B cell (primary cell): ENCODE measurements around the gene CREB3L1. TPM values are rescaled to one million over a fixed set of nuclear protein-coding genes. Genes with fewer than 3 reads are reported as not detected.

Source experiments
- ATAC-seq: fragments of 200-7000 bp; cut with Tn5 transposase; one replicate; pipeline ENCODE4 v1.10.0; 2021; ENCODE audit warnings: low read depth, mild to moderate bottlenecking, moderate number of reproducible peaks, moderate library complexity
- CTCF ChIA-PET: fragments of 350-600 bp; sonication (Branson Sonifier 250); formaldehyde crosslinking; loops from one replicate; lab custom pipeline; 2021; ENCODE audit warnings: antibody characterized with exemption, inconsistent platforms; lab: Charles Lee
- POLR2A ChIA-PET: fragments of 350-600 bp; sonication (Branson Sonifier 250); formaldehyde crosslinking; loops from one replicate; lab custom pipeline; 2021; ENCODE audit warnings: antibody characterized with exemption; lab: Charles Lee
- DNase-seq: peaks from one replicate; pipeline ENCODE4 v3.0.0; 2013
- H2AFZ ChIP-seq: 2 replicates; pipeline ENCODE4 v1.6.1; 2012; ENCODE audit warnings: mild to moderate bottlenecking, low read depth, low read length; ENCODE audit not compliant: insufficient read depth, poor library complexity, severe bottlenecking
- H3K27ac ChIP-seq, 2 donors: 1 replicate in 1 of 2; 2 replicates in 1 of 2; pipeline ENCODE4 v1.5.1; 2012 to 2013; ENCODE audit warnings: low read length in 2 of 2, mild to moderate bottlenecking in 2 of 2, moderate library complexity in 1 of 2
- H3K27me3 ChIP-seq, 4 experiments: fragments of 200-600 bp in 1 of 4; sonication (generic) in 1 of 4; replicated peaks in 1 of 4; 1 replicate in 2 of 4; 2 replicates in 2 of 4; pipeline versions ENCODE4 v1.6.1 to v1.7.0; 2013 to 2016; ENCODE audit warnings: low read length in 3 of 4, mild to moderate bottlenecking in 2 of 4, mixed read lengths in 1 of 4, moderate library complexity in 1 of 4; ENCODE audit not compliant: insufficient read depth in 4 of 4, control insufficient read depth in 3 of 4; ENCODE audit errors: control extremely low read depth in 1 of 4
- H3K36me3 ChIP-seq, 2 experiments: replicated peaks in 1 of 2; 1 replicate in 1 of 2; 2 replicates in 1 of 2; pipeline versions ENCODE4 v1.6.1 to v1.7.1; 2013; ENCODE audit warnings: low read length in 1 of 2; ENCODE audit not compliant: insufficient read depth in 2 of 2, control insufficient read depth in 1 of 2; ENCODE audit errors: control extremely low read depth in 1 of 2, extremely low read depth in 1 of 2
- H3K4me1 ChIP-seq, 2 donors: fragments of 200-600 bp in 1 of 2; sonication (generic) in 1 of 2; 1 replicate in 1 of 2; 2 replicates in 1 of 2; pipeline versions ENCODE4 v1.5.1 to v1.6.1; 2013 to 2017; ENCODE audit warnings: low read length in 2 of 2; ENCODE audit not compliant: control insufficient read depth in 2 of 2, insufficient read depth in 2 of 2
- H3K4me2 ChIP-seq: replicated peaks from 2 replicates; pipeline ENCODE3; 2012; ENCODE audit warnings: mild to moderate bottlenecking, low read depth, low read length; ENCODE audit not compliant: poor library complexity, severe bottlenecking
- H3K4me3 ChIP-seq, 5 experiments: fragments of 200-600 bp in 1 of 5; sonication (generic) in 1 of 5; 1 replicate in 3 of 5; 2 replicates in 2 of 5; pipeline versions ENCODE4 v1.5.1 to v1.7.0; 2011 to 2016; ENCODE audit warnings: low read length in 4 of 5, mild to moderate bottlenecking in 4 of 5, low read depth in 2 of 5, control low read depth in 1 of 5, moderate library complexity in 1 of 5; ENCODE audit not compliant: insufficient read depth in 1 of 5; ENCODE audit errors: control extremely low read depth in 1 of 5, extremely low read depth in 1 of 5
- H3K79me2 ChIP-seq: fragments of 200-600 bp; sonication (generic); one replicate; pipeline ENCODE4 v1.6.0; 2016; ENCODE audit warnings: low read length; ENCODE audit not compliant: control insufficient read depth, insufficient read depth
- H3K9ac ChIP-seq: fragments of 200-600 bp; sonication (generic); 2 replicates; pipeline ENCODE4 v1.6.1; 2017; ENCODE audit warnings: mild to moderate bottlenecking, low read length, moderate library complexity
- H3K9me3 ChIP-seq, 3 donors: one replicate each; pipeline versions ENCODE4 v1.6.1 to v1.7.1; 2013; ENCODE audit warnings: low read length in 2 of 3; ENCODE audit not compliant: control insufficient read depth in 2 of 3, insufficient read depth in 1 of 3; ENCODE audit errors: control extremely low read depth in 1 of 3
- H4K20me1 ChIP-seq: 2 replicates; pipeline ENCODE4 v1.6.0; 2012; ENCODE audit warnings: mild to moderate bottlenecking, low read length; ENCODE audit not compliant: insufficient read depth, control insufficient read depth, poor library complexity, severe bottlenecking
- H3K27ac Mint-ChIP-seq: one replicate; pipeline ENCODE4 v1.8.0; 2021; ENCODE audit warnings: mixed read lengths
- H3K27me3 Mint-ChIP-seq: one replicate; pipeline ENCODE4 v1.8.0; 2021; ENCODE audit warnings: mixed read lengths
- H3K4me1 Mint-ChIP-seq: one replicate; pipeline ENCODE4 v1.8.0; 2021; ENCODE audit warnings: mixed read lengths
- H3K4me3 Mint-ChIP-seq: one replicate; pipeline ENCODE4 v1.8.0; 2021; ENCODE audit warnings: mixed read lengths
- H3K9me3 Mint-ChIP-seq: one replicate; pipeline ENCODE4 v1.8.0; 2022; ENCODE audit warnings: mixed read lengths; ENCODE audit not compliant: insufficient read depth
- EZH2 ChIP-seq: IDR thresholded peaks from 2 replicates; pipeline ENCODE4 v1.6.1; 2012; ENCODE audit warnings: borderline replicate concordance, low read depth, mild to moderate bottlenecking, moderate library complexity, low read length; ENCODE audit not compliant: insufficient read depth, poor library complexity, severe bottlenecking
- WGBS: methylation state at CpG from one replicate; pipeline ENCODE4 v1.1.5; 2013; ENCODE audit warnings: missing lambda C conversion rate; ENCODE audit not compliant: insufficient coverage; 5-methylcytosine and 5-hydroxymethylcytosine counted together
- intact Hi-C: fragments of 100-400 bp; cut with micrococcal nuclease; formaldehyde crosslinking; loops from one replicate; pipeline ENCODE4 v1.10.0; 2022
- polyA plus RNA-seq: library from polyadenylated mRNA; depleted of rRNA; stranded (reverse); fragments of >200 nt; gene quantifications from 2 replicates; pipeline ENCODE4 v1.2.3, GENCODE V29; 2012
- total RNA-seq, 2 donors: library from RNA; stranded (reverse); fragments of 120-200 nt in 1 of 2; gene quantifications; 1 replicate in 1 of 2; 2 replicates in 1 of 2; pipeline versions ENCODE4 v1.2.3 to v1.2.4, GENCODE V29; 2013 to 2022
- TF ChIP-seq, protein P1 (sequence below): fragments of 200-600 bp; IDR thresholded peaks from one replicate; pipeline ENCODE4 v1.8.0; 2022; ENCODE audit warnings: antibody characterized with exemption, mild to moderate bottlenecking

CREB3L1 gene
- total and polyA plus RNA-seq, 2 donors (not counting 1 experiment from before 2014, with no cell fraction given): not detected

DNA sequence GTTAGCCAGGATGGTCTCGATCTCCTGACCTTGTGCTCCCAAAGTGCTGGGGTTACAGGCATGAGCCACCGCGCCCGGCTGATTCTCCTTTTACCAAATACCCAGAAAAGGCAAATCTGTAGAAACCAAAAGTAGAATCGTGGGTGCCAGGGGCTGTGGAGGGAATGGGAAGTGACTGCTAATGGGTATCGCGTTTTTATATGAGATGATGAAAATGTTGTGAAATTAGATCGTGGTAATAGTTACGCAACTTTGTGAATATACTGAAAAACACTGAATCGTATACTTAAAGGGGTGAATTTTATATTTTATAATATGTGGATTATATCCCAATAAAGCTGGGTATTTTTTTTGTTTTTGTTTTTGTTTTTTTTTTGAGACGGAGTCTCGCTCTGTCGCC, 48.2 kb upstream of the CREB3L1 start:
- TF ChIP-seq, protein P1, sequence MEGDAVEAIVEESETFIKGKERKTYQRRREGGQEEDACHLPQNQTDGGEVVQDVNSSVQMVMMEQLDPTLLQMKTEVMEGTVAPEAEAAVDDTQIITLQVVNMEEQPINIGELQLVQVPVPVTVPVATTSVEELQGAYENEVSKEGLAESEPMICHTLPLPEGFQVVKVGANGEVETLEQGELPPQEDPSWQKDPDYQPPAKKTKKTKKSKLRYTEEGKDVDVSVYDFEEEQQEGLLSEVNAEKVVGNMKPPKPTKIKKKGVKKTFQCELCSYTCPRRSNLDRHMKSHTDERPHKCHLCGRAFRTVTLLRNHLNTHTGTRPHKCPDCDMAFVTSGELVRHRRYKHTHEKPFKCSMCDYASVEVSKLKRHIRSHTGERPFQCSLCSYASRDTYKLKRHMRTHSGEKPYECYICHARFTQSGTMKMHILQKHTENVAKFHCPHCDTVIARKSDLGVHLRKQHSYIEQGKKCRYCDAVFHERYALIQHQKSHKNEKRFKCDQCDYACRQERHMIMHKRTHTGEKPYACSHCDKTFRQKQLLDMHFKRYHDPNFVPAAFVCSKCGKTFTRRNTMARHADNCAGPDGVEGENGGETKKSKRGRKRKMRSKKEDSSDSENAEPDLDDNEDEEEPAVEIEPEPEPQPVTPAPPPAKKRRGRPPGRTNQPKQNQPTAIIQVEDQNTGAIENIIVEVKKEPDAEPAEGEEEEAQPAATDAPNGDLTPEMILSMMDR: no peak
- TF ChIP-seq EZH2: no peak
- Histone ChIP-seq H3K36me3 (no peaks in the 10 kb centered on the region), H3K79me2 (no peaks in the 10 kb centered on the region), H3K27me3 (peaks cover 0 to 7% (median 3%) of the 10 kb centered on the region in 4 experiments), H3K4me3 (no peak overlapping the region), H3K9me3 (peaks cover 0 to 3% (median 0%) of the 10 kb centered on the region in 3 donors), H3K4me1 (no peaks in the 10 kb centered on the region), H4K20me1 (no peaks in the 10 kb centered on the region), H3K4me2 (no peak overlapping the region), H3K27ac (no peak overlapping the region), H3K9ac (no peak overlapping the region), H2AFZ (no peak overlapping the region)
- ChIA-PET POLR2A (no interaction called here), CTCF (no interaction called here)
- H3K27me3 Mint-ChIP-seq: peaks cover 48% of the 10 kb centered on the region
- ATAC-seq (no peak), DNase-seq (no peak)
- WGBS: 95% methylated on average over 4 of the region's 13 CpGs
- no peak overlapping the region for H3K4me3 Mint-ChIP-seq
- no peaks in the 10 kb centered on the region for H3K9me3 Mint-ChIP-seq
- H3K4me1 Mint-ChIP-seq: no peaks in the 10 kb centered on the region
- intact Hi-C loops: no loop called here
- H3K27ac Mint-ChIP-seq: no peak overlapping the region

- CTCF ChIA-PET: interaction anchor here (1.7 kb wide), 1 partner anchor 9 kb away, joined by 5 read pairs; no protein-coding TSS in a partner anchor
- H3K4me1 ChIP-seq: peaks cover 20 to 21% of the 10 kb centered on the region in 2 donors
- H3K27ac Mint-ChIP-seq: no peak overlapping the region
- peaks cover 5% of the 10 kb centered on the region for H4K20me1 ChIP-seq
- H3K9me3 ChIP-seq: peaks cover 0 to 12% (median 3%) of the 10 kb centered on the region in 3 donors
- H3K4me3 ChIP-seq: no peak overlapping the region
- DNase-seq: no peak
- peaks cover 0 to 40% (median 19%) of the 10 kb centered on the region in 4 experiments for H3K27me3 ChIP-seq
- peaks cover 48% of the 10 kb centered on the region for H3K27me3 Mint-ChIP-seq
- intact Hi-C loops: no loop called here
- no peaks in the 10 kb centered on the region for H3K36me3 ChIP-seq
- no peak overlapping the region for H3K27ac ChIP-seq
- H3K9ac ChIP-seq: no peak overlapping the region
- WGBS: 77% methylated on average over 10 of the region's 12 CpGs
- TF ChIP-seq, protein P1: no peak
- TF ChIP-seq EZH2: no peak
- no peak overlapping the region for H2AFZ ChIP-seq
- H3K4me1 Mint-ChIP-seq: peaks cover 20% of the 10 kb centered on the region
- no peak for ATAC-seq
- no peak overlapping the region for H3K4me2 ChIP-seq
- H3K79me2 ChIP-seq: no peaks in the 10 kb centered on the region
- no peak overlapping the region for H3K4me3 Mint-ChIP-seq
- POLR2A ChIA-PET: no interaction called here
- H3K9me3 Mint-ChIP-seq: no peaks in the 10 kb centered on the region
Measured at GRCh38 chr11:46234311-46234710, 43.2 kb upstream of the CREB3L1 start.
